ENCODE results near the gene SPECC1L. TPM values are rescaled to one million over a fixed set of nuclear protein-coding genes. Genes with fewer than 3 reads are reported as not detected.
"Not testable (repeated sequence)": the region's sequence is repeated elsewhere in the genome, so short reads cannot be mapped to it uniquely, and the experiment has no call there.

The SPECC1L gene
- total RNA-seq, 1 donor from 2014 or later, result 69.2 TPM

DNA sequence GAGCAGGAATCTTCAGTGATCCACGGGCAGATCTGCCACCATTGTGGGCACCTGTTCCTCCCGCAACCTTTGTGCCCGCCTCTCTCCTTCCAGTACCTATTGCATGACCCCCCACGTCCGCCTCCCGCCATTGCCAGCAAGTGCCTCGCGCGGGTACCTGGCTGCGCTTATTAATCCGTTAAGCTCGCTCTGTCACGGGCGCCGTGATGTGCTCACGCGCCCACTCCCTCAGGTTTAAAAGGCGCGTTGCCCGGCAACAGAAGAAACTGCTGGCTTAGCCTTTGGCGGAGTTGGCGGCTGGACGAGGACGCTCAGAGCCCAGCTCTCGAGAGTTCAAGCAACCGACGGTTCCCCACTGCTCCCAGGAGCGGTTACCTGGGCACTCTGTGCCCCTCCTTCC is 19.3 kb upstream of the SPECC1L start:
- H3K4me1 Mint-ChIP-seq (ENCODE audit: low read depth, unreplicated experiment); H3K36me3 Mint-ChIP-seq (ENCODE audit: low read depth, unreplicated experiment); H3K27me3 Mint-ChIP-seq (ENCODE audit: low read depth, unreplicated experiment); DNase-seq (ENCODE audit: low read depth); H3K79me2 ChIP-seq (ENCODE audit: insufficient read depth, low read length); H4K20me1 ChIP-seq (ENCODE audit: insufficient read depth, low read length); H3K4me2 ChIP-seq (ENCODE audit: low read length); H3K27ac Mint-ChIP-seq (ENCODE audit: unreplicated experiment); H3K9me3 ChIP-seq (ENCODE audit: insufficient read depth, low read depth, low read length); FAIRE-seq; H3K9ac ChIP-seq (ENCODE audit: low read length); H2AFZ ChIP-seq (ENCODE audit: low read depth, low read length); H3K9me3 Mint-ChIP-seq (ENCODE audit: unreplicated experiment); H3K27ac ChIP-seq (ENCODE audit: low read depth, low read length); H3K4me3 ChIP-seq (ENCODE audit: insufficient read depth, low read depth, low read length); H3K4me3 Mint-ChIP-seq (ENCODE audit: unreplicated experiment); H3K36me3 ChIP-seq (ENCODE audit: insufficient read depth, low read length); H3K27me3 ChIP-seq (ENCODE audit: insufficient read depth, low read length): not testable (repeated sequence)
- peaks cover 13% of the 10 kb centered on the region for H3K4me1 ChIP-seq (ENCODE audit: insufficient read depth, low read length)

DNA sequence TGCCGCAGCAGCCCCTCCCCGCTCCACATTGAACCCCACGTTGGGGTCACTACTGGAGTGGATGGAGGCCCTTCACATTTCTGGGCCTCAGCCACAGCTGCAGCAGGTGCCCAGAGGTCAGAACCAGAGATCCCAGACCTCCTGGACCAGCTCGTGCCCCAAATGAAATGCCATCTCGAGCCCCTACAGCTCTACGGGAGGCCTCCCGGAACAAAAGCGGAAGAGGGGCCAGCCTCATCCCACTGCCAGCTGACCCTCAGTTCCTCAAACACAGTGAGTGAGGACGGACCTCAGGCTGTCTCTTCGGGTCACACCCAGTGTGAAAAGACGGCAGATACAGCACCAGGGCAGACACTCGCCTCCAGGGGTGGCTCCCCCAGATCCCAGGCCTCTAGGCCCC is 17.5 kb upstream of the SPECC1L start:
- H3K9me3 ChIP-seq (ENCODE audit: insufficient read depth, low read depth, low read length); H3K27ac Mint-ChIP-seq (ENCODE audit: unreplicated experiment); H4K20me1 ChIP-seq (ENCODE audit: insufficient read depth, low read length); H3K4me1 Mint-ChIP-seq (ENCODE audit: low read depth, unreplicated experiment); H3K4me3 ChIP-seq (ENCODE audit: insufficient read depth, low read depth, low read length); FAIRE-seq; H3K9me3 Mint-ChIP-seq (ENCODE audit: unreplicated experiment); H3K79me2 ChIP-seq (ENCODE audit: insufficient read depth, low read length); H3K27me3 ChIP-seq (ENCODE audit: insufficient read depth, low read length); H3K4me3 Mint-ChIP-seq (ENCODE audit: unreplicated experiment); H3K4me1 ChIP-seq (ENCODE audit: insufficient read depth, low read length); H3K4me2 ChIP-seq (ENCODE audit: low read length); H3K27me3 Mint-ChIP-seq (ENCODE audit: low read depth, unreplicated experiment); DNase-seq (ENCODE audit: low read depth); H3K9ac ChIP-seq (ENCODE audit: low read length); H2AFZ ChIP-seq (ENCODE audit: low read depth, low read length); H3K36me3 ChIP-seq (ENCODE audit: insufficient read depth, low read length); H3K27ac ChIP-seq (ENCODE audit: low read depth, low read length); H3K36me3 Mint-ChIP-seq (ENCODE audit: low read depth, unreplicated experiment): not testable (repeated sequence)

GRCh38 chr22:24256136-24256535 is 14.5 kb upstream of the SPECC1L start:
- H3K4me3 Mint-ChIP-seq (ENCODE audit: unreplicated experiment); H2AFZ ChIP-seq (ENCODE audit: low read depth, low read length); H3K4me3 ChIP-seq (ENCODE audit: insufficient read depth, low read depth, low read length); H3K9me3 Mint-ChIP-seq (ENCODE audit: unreplicated experiment); H3K9ac ChIP-seq (ENCODE audit: low read length); FAIRE-seq; DNase-seq (ENCODE audit: low read depth); H3K36me3 ChIP-seq (ENCODE audit: insufficient read depth, low read length); H3K36me3 Mint-ChIP-seq (ENCODE audit: low read depth, unreplicated experiment); H3K79me2 ChIP-seq (ENCODE audit: insufficient read depth, low read length); H4K20me1 ChIP-seq (ENCODE audit: insufficient read depth, low read length); H3K27me3 Mint-ChIP-seq (ENCODE audit: low read depth, unreplicated experiment); H3K9me3 ChIP-seq (ENCODE audit: insufficient read depth, low read depth, low read length); H3K4me1 ChIP-seq (ENCODE audit: insufficient read depth, low read length); H3K4me1 Mint-ChIP-seq (ENCODE audit: low read depth, unreplicated experiment); H3K4me2 ChIP-seq (ENCODE audit: low read length); H3K27ac Mint-ChIP-seq (ENCODE audit: unreplicated experiment); H3K27ac ChIP-seq (ENCODE audit: low read depth, low read length); H3K27me3 ChIP-seq (ENCODE audit: insufficient read depth, low read length): not testable (repeated sequence)

- H3K36me3 ChIP-seq (ENCODE audit: insufficient read depth, low read length); DNase-seq (ENCODE audit: low read depth); H2AFZ ChIP-seq (ENCODE audit: low read depth, low read length); H3K4me3 Mint-ChIP-seq (ENCODE audit: unreplicated experiment); H3K4me1 Mint-ChIP-seq (ENCODE audit: low read depth, unreplicated experiment); H3K27ac Mint-ChIP-seq (ENCODE audit: unreplicated experiment); H3K27ac ChIP-seq (ENCODE audit: low read depth, low read length); H3K79me2 ChIP-seq (ENCODE audit: insufficient read depth, low read length); H3K27me3 Mint-ChIP-seq (ENCODE audit: low read depth, unreplicated experiment); H3K4me3 ChIP-seq (ENCODE audit: insufficient read depth, low read depth, low read length); H3K9me3 ChIP-seq (ENCODE audit: insufficient read depth, low read depth, low read length); FAIRE-seq; H3K36me3 Mint-ChIP-seq (ENCODE audit: low read depth, unreplicated experiment); H3K9me3 Mint-ChIP-seq (ENCODE audit: unreplicated experiment); H4K20me1 ChIP-seq (ENCODE audit: insufficient read depth, low read length); H3K4me1 ChIP-seq (ENCODE audit: insufficient read depth, low read length); H3K4me2 ChIP-seq (ENCODE audit: low read length); H3K9ac ChIP-seq (ENCODE audit: low read length); H3K27me3 ChIP-seq (ENCODE audit: insufficient read depth, low read length): not testable (repeated sequence)
Observed at GRCh38 chr22:24256736-24257135, 13.9 kb upstream of the SPECC1L start.
